Lower leg skin (tissue), 4 donors: ENCODE data around the gene ATP8B4. TPM values are rescaled to one million over a fixed set of nuclear protein-coding genes. Genes with fewer than 3 reads are reported as not detected.

Experiments used
- DNase-seq, 2 donors: peaks; one replicate each; pipeline ENCODE4 v3.0.0-alpha.2; 2019; ENCODE audit warnings: low spot score in 2 of 2
- H3K4me3 ChIP-seq: fragments of 200-600 bp; sonication (generic); 2 replicates; pipeline ENCODE4 v1.5.1; 2017; ENCODE audit warnings: mild to moderate bottlenecking, low read depth; ENCODE audit not compliant: poor library complexity, severe bottlenecking
- POLR2A ChIP-seq, 2 donors: fragments of 450-650 bp; IDR thresholded peaks; one replicate each; pipeline ENCODE4 v1.6.1; 2016 to 2017; ENCODE audit warnings: antibody characterized with exemption in 2 of 2, mild to moderate bottlenecking in 1 of 2, moderate library complexity in 1 of 2
- WGBS, 2 donors: methylation state at CpG; one replicate each; pipeline ENCODE4 v1.1.5; 2018; 5-methylcytosine and 5-hydroxymethylcytosine counted together
- intact Hi-C: fragments of 100-400 bp; cut with DNase I; formaldehyde crosslinking; loops from one replicate; pipeline ENCODE4 v1.15.0; 2023; ENCODE audit warnings: low total_unique reads
- total RNA-seq, 4 donors: library from RNA; depleted of rRNA; stranded (reverse); fragments of >200 nt; gene quantifications; one replicate each; pipeline ENCODE4 v1.1.0, GENCODE V29; 2016
- TF ChIP-seq, protein P1 (sequence below), 3 donors: fragments of 450-650 bp; IDR thresholded peaks; one replicate each; pipeline ENCODE4 v1.5.1; 2016; ENCODE audit warnings: antibody characterized with exemption in 3 of 3, mild to moderate bottlenecking in 3 of 3, moderate library complexity in 2 of 3

Gene ATP8B4
- total RNA-seq, 4 donors from 2014 or later: 1.9 to 6.3 (median 2.9) TPM

DNA sequence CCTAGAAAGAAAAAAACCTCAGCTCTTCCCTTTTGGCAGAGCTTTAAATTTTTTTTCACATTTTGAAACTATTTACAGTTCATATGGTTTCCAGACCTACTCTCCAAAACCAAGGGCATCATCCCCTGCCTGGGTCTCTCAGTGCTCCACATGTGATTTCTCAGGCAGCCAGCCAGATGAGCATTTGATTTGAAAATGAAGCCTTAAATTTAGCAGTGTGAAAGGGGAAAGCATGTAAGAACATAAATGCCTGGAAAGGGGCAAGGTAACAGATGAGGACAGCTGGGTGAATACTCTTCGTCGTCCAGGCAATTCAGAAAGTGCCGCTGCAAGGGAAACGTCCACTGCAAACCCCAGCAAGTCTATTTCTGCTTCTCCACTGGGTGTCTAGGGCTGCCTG, 94.8 kb downstream of the ATP8B4 start:
- TF ChIP-seq, protein P1, sequence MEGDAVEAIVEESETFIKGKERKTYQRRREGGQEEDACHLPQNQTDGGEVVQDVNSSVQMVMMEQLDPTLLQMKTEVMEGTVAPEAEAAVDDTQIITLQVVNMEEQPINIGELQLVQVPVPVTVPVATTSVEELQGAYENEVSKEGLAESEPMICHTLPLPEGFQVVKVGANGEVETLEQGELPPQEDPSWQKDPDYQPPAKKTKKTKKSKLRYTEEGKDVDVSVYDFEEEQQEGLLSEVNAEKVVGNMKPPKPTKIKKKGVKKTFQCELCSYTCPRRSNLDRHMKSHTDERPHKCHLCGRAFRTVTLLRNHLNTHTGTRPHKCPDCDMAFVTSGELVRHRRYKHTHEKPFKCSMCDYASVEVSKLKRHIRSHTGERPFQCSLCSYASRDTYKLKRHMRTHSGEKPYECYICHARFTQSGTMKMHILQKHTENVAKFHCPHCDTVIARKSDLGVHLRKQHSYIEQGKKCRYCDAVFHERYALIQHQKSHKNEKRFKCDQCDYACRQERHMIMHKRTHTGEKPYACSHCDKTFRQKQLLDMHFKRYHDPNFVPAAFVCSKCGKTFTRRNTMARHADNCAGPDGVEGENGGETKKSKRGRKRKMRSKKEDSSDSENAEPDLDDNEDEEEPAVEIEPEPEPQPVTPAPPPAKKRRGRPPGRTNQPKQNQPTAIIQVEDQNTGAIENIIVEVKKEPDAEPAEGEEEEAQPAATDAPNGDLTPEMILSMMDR (IDR thresholded peaks at IDR 0.05): no peak
- TF ChIP-seq POLR2A (IDR thresholded peaks at IDR 0.05): no peak
- 44 to 45% methylated on average over 4 of the region's 4 CpGs for WGBS, 2 donors
- intact Hi-C loops: no loop called here
- H3K4me3 ChIP-seq: no peak overlapping the region
- DNase-seq: no peak

- 62 to 68% methylated on average over 5 of the region's 5 CpGs for WGBS, 2 donors
- TF ChIP-seq, protein P1 (IDR thresholded peaks at IDR 0.05): no peak
- TF ChIP-seq POLR2A (IDR thresholded peaks at IDR 0.05): no peak
- no peak for DNase-seq
Observed at GRCh38 chr15:50018491-50018890, 100.5 kb downstream of the ATP8B4 start.

GRCh38 chr15:50017522-50017921, 101.5 kb downstream of the ATP8B4 start:
- intact Hi-C loops: no loop called here
- TF ChIP-seq, protein P1 (IDR thresholded peaks at IDR 0.05): no peak
- no peak for TF ChIP-seq POLR2A (IDR thresholded peaks at IDR 0.05)
- no peak for DNase-seq
- no peak overlapping the region for H3K4me3 ChIP-seq
- 38 to 39% methylated on average over 1 of the region's 1 CpG for WGBS, 2 donors

More at GRCh38 chr15:50018491-50018890, 100.5 kb downstream of the ATP8B4 start:
- intact Hi-C loops: no loop called here
- H3K4me3 ChIP-seq: no peak overlapping the region

GRCh38 chr15:50016951-50017350, 102.1 kb downstream of the ATP8B4 start:
- WGBS, 2 donors: 48 to 93% methylated on average over 2 of the region's 2 CpGs
- TF ChIP-seq, protein P1 (IDR thresholded peaks at IDR 0.05): no peak
- no peak for TF ChIP-seq POLR2A (IDR thresholded peaks at IDR 0.05)
- DNase-seq: no peak

GRCh38 chr15:50012790-50013189, 106.2 kb downstream of the ATP8B4 start:
- intact Hi-C loops: no loop called here
- TF ChIP-seq POLR2A (IDR thresholded peaks at IDR 0.05): no peak
- TF ChIP-seq, protein P1 (IDR thresholded peaks at IDR 0.05): no peak
- no peak for DNase-seq
- no peak overlapping the region for H3K4me3 ChIP-seq

More at GRCh38 chr15:50016951-50017350, 102.1 kb downstream of the ATP8B4 start:
- no peak overlapping the region for H3K4me3 ChIP-seq
- intact Hi-C loops: no loop called here

GRCh38 chr15:50009634-50010033, 109.4 kb downstream of the ATP8B4 start:
- TF ChIP-seq, protein P1 (IDR thresholded peaks at IDR 0.05): no peak
- TF ChIP-seq POLR2A (IDR thresholded peaks at IDR 0.05): no peak
- 65 to 67% methylated on average over 2 of the region's 2 CpGs for WGBS, 2 donors
- DNase-seq: no peak
- no peak overlapping the region for H3K4me3 ChIP-seq
- intact Hi-C loops: no loop called here
